HG02798 (cell line): ENCODE measurements around the gene RTN4R.
"Not testable (repeated sequence)": the region's sequence is repeated elsewhere in the genome, so short reads cannot be mapped to it uniquely, and the experiment has no call there.

Source experiments
- ATAC-seq: cut with Tn5 transposase; IDR thresholded peaks from one replicate; pipeline ENCODE4 v1.9.1; 2021; ENCODE audit warnings: mild to moderate bottlenecking; ENCODE audit not compliant: unreplicated experiment, poor library complexity

Gene RTN4R

GRCh38 chr22:20290045-20290392 is 21.9 kb upstream of the RTN4R start:
- ATAC-seq: no peak

- not testable (repeated sequence) for ATAC-seq
Measured at GRCh38 chr22:20289182-20290044, 21.3 kb upstream of the RTN4R start.

- not testable (repeated sequence) for ATAC-seq
Measured at GRCh38 chr22:20286784-20287423, 18.8 kb upstream of the RTN4R start.

- not testable (repeated sequence) for ATAC-seq
Measured at GRCh38 chr22:20286312-20286660, 18.2 kb upstream of the RTN4R start.

DNA sequence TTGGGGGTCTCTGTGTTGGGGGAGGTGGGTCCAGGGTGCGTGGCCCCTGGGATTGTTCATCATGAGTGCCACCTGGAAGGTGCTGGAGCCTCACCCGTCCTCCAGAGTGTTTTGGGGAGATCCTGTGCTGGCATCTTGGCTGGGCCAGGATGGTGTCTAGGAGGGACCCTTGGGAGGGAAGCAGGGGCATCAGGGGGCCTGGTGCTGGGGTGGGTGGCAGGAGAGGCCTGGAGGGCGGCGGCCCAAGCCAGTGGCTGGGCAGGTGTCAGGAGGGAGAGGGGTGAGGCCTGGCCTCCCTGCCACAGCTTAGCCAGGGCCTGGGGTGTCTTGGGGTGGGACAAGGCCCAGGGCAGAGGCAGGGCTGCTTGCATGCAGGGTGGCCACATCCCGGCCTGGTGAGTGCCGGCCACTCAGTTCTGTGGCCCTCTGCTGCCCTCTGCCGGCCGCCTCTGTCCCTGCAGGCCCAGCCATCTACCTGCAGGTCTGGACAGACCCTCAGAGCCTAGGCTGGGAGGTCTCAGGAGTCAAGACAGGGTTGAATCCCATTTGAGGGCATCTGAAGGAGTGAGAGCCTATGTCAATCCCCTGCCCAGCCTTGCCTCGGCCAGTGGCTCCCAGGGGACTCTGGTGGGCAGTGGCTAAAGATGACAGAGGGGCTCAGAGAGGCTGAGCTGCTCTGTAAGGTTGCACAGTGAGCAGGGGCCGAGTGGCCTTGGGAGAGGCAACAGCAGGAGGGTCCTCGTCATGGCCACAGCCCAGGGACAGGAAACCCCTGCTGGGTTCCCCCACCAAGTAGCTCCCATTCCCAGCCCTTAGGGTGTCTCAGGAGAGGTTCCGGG is 17.6 kb upstream of the RTN4R start:
- peak; percentile 55 for ATAC-seq

DNA sequence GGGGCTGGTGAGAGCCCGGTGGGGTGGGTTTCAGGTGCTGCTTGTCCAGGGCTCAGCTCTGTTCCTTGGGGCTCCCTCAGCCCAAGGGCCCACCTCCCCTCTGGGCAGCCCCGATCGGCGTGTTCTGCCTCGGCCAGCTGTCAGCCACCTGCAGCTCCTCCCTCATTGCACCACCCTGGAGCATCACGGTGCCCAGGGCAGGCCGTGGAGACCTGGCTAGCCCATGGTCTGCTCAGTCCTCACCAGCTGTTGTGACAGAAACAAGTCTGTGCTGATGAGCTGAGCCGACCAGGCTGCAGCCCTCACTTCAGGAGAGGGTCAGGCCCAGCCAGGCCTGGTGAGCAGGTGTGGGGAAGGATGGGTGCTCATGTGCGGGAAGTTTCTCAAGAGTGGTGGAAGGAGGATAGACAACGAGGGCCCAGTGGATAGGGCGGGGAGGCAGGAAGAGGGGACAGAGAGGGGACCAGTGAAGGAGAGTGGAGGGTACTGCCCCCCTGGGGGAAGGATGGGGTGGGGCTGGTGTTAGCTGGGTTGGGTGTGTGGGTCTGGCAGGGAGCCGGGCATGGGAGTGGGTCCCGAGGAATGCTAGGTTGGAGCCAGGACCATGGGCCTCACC is 16.5 kb upstream of the RTN4R start:
- ATAC-seq: no peak

DNA sequence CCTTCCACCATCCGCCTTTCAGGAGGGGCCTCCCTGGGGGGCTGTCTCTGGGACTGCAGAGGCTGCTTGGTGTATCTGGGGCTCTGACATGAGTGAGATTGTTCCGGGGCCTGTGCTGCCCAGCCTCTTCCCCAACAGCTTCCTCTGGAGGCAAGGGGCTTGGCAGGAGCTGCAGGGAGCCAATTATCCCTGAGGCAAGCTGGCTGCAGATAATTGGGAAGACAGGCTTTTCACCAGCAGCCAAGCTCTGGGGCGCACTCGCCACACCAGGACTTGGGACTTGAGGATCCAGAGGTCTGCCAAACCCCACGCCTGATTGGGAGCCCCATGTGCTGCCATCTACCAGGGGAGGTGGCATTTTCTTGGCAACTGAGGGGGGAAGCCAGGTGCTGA is 15.6 kb upstream of the RTN4R start:
- ATAC-seq: no peak

GRCh38 chr22:20282901-20283673 is 15.0 kb upstream of the RTN4R start:
- ATAC-seq: no peak

- no peak for ATAC-seq
Measured at GRCh38 chr22:20281891-20282290, 13.8 kb upstream of the RTN4R start.

DNA sequence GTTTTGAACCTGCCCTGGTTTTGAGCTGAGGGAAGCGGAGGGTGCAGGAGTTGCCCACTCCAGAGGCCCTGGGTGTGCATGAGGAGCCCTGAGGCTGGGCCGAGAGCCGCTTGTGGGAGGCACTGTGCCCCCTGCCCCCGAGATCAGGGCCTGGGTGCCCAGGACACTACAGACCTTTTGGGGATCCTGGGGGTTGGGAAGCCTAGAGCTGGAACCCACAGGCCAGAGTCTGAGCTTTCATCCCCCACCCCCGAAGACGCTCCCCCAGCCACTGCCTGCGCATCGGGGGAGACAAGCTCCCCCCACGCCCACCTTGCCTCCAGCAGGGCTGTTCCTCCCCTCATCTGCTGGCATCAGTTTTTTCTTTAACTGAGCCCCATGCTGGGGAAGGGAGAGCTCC is 13.4 kb upstream of the RTN4R start:
- not testable (repeated sequence) for ATAC-seq

DNA sequence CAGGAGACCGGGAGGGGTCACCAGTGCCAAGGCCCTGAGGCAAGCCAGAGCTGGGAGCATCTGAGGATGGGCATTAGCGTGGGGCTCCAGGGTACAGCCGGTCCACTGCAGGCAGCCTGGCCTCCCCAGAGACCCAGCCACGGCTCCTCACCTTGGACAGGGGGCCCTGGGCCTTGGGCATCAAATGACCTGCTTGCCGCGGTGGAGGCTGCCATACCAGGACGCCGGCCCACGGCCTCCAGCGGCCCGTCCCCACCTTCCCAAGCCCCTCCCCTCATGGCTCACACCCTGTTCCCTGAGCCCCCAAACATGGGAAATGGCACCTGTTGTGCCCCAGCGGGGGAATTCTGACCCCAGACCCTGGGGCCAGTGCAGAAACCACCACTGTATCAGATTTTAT is 12.7 kb upstream of the RTN4R start:
- no peak for ATAC-seq

- ATAC-seq: not testable (repeated sequence)
Measured at GRCh38 chr22:20280163-20280562, 12.0 kb upstream of the RTN4R start.

DNA sequence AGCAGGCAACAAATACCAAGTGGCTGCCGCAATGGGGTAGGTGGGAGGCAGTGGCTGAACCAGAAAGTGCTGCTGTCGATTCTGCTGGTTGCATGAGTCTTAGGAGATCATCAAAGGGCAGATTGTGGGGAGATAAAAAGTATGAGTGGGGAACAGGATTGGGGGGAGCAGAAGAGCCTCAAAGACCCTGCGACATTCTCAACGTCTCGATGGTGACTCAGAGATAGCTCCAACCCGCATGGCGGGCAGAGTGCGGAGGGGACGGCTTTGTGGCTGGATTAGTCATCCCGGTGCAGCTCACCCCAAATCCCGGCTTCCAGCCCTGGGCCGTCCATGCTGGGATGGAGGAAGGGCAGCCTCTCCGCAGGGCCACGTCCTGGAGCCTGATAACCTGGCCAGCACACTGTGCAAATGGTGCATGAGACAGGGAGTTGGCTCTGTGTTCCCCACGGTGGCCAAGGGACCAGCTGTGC is 11.6 kb upstream of the RTN4R start:
- ATAC-seq: no peak

- ATAC-seq: not testable (repeated sequence)
Measured at GRCh38 chr22:20278726-20279490, 10.8 kb upstream of the RTN4R start.

DNA sequence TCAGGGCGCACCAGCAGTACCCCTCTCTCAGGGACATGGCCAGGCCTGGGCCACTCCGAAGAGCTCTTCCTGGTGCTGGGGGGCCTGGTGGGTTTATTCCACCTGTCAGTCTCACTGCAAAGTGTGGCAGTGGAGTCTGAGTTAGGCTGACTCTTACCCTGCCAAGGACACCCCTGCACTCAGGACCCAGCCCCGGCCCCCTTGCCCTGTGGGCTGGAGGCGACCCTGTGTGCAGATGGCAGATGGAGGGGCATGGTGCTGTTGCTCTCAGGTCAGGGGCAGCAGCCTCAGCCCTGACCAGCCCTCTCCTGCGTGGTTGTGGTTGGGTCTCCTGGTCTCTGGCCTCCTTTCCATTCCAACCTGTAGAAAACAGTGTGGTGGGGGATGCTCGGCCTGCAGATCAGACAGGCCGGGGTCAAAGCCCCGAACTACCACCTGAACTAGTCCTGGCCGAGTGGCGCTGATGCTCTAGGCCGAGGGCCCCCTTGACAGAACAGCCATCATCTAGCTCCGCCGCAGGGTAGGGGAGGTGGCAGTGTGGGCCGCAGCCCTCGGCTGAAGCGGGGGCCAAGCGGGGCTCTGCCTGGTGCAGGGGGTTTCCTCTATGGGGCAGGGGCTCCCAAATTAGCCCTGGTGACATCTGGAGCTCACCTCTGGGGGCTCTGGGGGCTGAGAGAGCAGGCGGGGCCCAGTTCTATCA is 10.0 kb upstream of the RTN4R start:
- not testable (repeated sequence) for ATAC-seq

DNA sequence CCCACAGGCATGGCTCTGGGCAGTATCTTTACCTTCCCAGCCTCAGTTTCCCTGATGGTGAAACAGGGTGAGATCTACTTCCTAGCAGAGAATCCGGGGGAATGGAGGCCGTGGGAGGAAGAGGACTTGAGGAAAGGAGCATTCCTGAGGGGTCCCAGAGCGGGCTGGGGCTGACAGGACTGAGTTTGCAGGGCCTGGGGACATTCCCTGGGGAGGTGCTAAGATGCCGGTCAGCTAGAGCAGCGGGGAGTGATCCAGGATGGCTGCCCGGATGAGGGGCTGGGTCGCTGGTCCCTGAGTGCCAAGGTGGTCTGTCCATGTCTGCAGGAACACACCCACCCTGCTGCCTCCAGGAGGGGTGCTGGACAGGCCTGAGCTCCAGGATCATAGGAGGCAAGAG is 8.3 kb upstream of the RTN4R start:
- no peak for ATAC-seq

- ATAC-seq: no peak
Measured at GRCh38 chr22:20275836-20276235, 7.7 kb upstream of the RTN4R start.

GRCh38 chr22:20275325-20275724 is 7.2 kb upstream of the RTN4R start:
- ATAC-seq: not testable (repeated sequence)
